ENCODE results near the gene KCTD16.

Gene KCTD16

DNA sequence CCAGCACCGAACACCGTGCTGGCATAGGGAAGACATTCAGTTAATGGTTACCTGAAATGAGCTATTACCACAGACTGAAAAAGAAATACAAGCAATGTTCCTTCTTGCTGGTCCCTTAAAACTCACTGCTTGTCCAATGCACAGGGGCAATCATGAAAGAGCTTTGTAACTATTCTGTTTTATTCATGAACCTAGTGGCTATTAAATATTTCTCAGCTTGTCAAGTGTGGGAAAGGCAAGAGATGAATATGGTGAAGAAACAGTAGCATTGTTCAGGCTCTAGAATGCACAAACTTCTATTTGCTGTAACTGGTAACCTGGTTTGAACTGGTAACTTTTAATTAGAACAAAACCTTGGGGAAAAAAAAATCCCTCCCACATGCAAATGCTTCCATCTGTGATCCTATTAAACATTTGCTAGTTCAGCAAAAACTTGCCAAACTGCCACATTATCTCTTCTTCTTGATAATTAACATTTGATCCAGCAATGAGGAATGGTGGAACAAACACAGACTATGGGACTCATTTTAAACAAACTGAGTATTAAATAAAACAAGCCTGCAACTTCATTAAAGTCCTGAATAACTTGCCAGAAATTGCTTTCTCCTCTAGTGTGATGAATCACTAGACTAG is 36.4 kb upstream of the KCTD16 start:
- Histone ChIP-seq H3K4me1 (ENCODE audit: low read length) (no peaks in the 10 kb centered on the region), H2AFZ (ENCODE audit: low read length) (no peak overlapping the region), H3K36me3 (replicated peaks; ENCODE audit: insufficient read depth, low read length) (no peaks in the 10 kb centered on the region), H3K9me2 (replicated peaks; ENCODE audit: insufficient read depth, low read length) (no peaks in the 10 kb centered on the region), H3K4me3 (ENCODE audit: low read length) (no peak overlapping the region), H3K79me2 (ENCODE audit: low read length) (no peaks in the 10 kb centered on the region), H3K27ac (ENCODE audit: low read length) (no peak overlapping the region), H3K27me3 (replicated peaks; ENCODE audit: insufficient read depth, low read length) (no peaks in the 10 kb centered on the region), H4K20me1 (ENCODE audit: insufficient read depth, low read length) (no peaks in the 10 kb centered on the region), H3K9me3 (replicated peaks; ENCODE audit: insufficient read depth, low read length) (no peaks in the 10 kb centered on the region), H3K9ac (ENCODE audit: low read length) (no peak overlapping the region), H3K4me2 (ENCODE audit: low read depth, low read length) (no peak overlapping the region), H3F3A (ENCODE audit: insufficient read depth, low read length) (no peaks in the 10 kb centered on the region)
- no peak for DNase-seq
- TF ChIP-seq EZH2phosphoT487 (IDR thresholded peaks at IDR 0.05; ENCODE audit: low read length) (no peak), EZH2 (optimal IDR thresholded peaks at IDR 0.05; ENCODE audit: low read depth, low read length) (no peak), CTCF (IDR thresholded peaks at IDR 0.05; ENCODE audit: low read length) (no peak)

DNA sequence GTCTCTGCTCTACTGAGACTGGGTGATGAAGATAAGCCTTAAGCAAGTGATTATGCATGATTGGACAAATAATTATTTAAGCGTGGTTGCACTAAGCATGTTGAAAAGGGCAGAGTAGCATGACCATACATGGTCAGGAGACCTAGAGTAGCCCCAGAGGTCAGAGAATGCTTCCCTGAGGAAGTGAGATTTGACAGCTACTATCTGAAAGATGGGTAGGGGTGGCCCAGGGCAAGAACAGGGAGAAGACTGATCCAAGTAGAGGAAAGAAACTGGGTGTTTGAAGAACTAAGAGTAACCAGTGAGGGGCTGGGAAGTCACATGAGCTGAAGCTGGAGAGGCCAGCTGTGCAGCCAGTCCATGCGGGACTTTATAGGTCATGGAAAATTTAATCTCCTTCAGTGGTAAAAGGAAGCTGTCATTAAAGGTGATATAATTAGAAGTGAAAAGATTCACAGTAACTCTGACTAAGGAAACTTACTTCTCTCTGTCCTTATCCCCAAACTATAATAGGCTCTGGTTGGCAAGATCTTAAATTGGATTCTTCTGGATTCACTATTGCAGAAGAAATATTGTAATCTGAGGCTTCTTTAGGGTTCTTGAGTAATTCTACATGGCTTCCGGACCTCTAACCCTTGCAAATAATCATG is 35.4 kb upstream of the KCTD16 start:
- Histone ChIP-seq H3K4me2 (ENCODE audit: low read depth, low read length) (no peak overlapping the region), H3K9me3 (replicated peaks; ENCODE audit: insufficient read depth, low read length) (no peaks in the 10 kb centered on the region), H3K4me3 (ENCODE audit: low read length) (no peak overlapping the region), H3F3A (ENCODE audit: insufficient read depth, low read length) (no peaks in the 10 kb centered on the region), H3K36me3 (replicated peaks; ENCODE audit: insufficient read depth, low read length) (no peaks in the 10 kb centered on the region), H3K27ac (ENCODE audit: low read length) (no peak overlapping the region), H3K4me1 (ENCODE audit: low read length) (no peaks in the 10 kb centered on the region), H3K9ac (ENCODE audit: low read length) (no peak overlapping the region), H2AFZ (ENCODE audit: low read length) (no peak overlapping the region), H3K79me2 (ENCODE audit: low read length) (no peaks in the 10 kb centered on the region), H4K20me1 (ENCODE audit: insufficient read depth, low read length) (no peaks in the 10 kb centered on the region), H3K9me2 (replicated peaks; ENCODE audit: insufficient read depth, low read length) (no peaks in the 10 kb centered on the region), H3K27me3 (replicated peaks; ENCODE audit: insufficient read depth, low read length) (no peaks in the 10 kb centered on the region)
- TF ChIP-seq EZH2 (optimal IDR thresholded peaks at IDR 0.05; ENCODE audit: low read depth, low read length): no peak
- TF ChIP-seq EZH2phosphoT487 (IDR thresholded peaks at IDR 0.05; ENCODE audit: low read length): no peak
- no peak for TF ChIP-seq CTCF (IDR thresholded peaks at IDR 0.05; ENCODE audit: low read length)
- no peak for DNase-seq

- H4K20me1 ChIP-seq (ENCODE audit: insufficient read depth, low read length): no peaks in the 10 kb centered on the region
- no peaks in the 10 kb centered on the region for H3K9me3 ChIP-seq (replicated peaks; ENCODE audit: insufficient read depth, low read length)
- no peak overlapping the region for H3K4me2 ChIP-seq (ENCODE audit: low read depth, low read length)
- no peak overlapping the region for H3K4me3 ChIP-seq (ENCODE audit: low read length)
- H3K27ac ChIP-seq (ENCODE audit: low read length): no peak overlapping the region
- no peak overlapping the region for H3K9ac ChIP-seq (ENCODE audit: low read length)
- no peaks in the 10 kb centered on the region for H3K4me1 ChIP-seq (ENCODE audit: low read length)
- TF ChIP-seq EZH2 (optimal IDR thresholded peaks at IDR 0.05; ENCODE audit: low read depth, low read length) (no peak), EZH2phosphoT487 (IDR thresholded peaks at IDR 0.05; ENCODE audit: low read length) (no peak), CTCF (IDR thresholded peaks at IDR 0.05; ENCODE audit: low read length) (no peak)
- H3F3A ChIP-seq (ENCODE audit: insufficient read depth, low read length): no peaks in the 10 kb centered on the region
- H3K9me2 ChIP-seq (replicated peaks; ENCODE audit: insufficient read depth, low read length): no peaks in the 10 kb centered on the region
- DNase-seq: no peak
- H3K36me3 ChIP-seq (replicated peaks; ENCODE audit: insufficient read depth, low read length): no peaks in the 10 kb centered on the region
- H2AFZ ChIP-seq (ENCODE audit: low read length): no peak overlapping the region
- no peaks in the 10 kb centered on the region for H3K79me2 ChIP-seq (ENCODE audit: low read length)
- H3K27me3 ChIP-seq (replicated peaks; ENCODE audit: insufficient read depth, low read length): no peaks in the 10 kb centered on the region
Measured at GRCh38 chr5:144139586-144139985, 31.1 kb upstream of the KCTD16 start.
